HG02885 (cell line): ENCODE data around the gene MTMR10.

Experiments
- ATAC-seq: cut with Tn5 transposase; IDR thresholded peaks from one replicate; pipeline ENCODE4 v1.9.1; 2021; ENCODE audit warnings: mild to moderate bottlenecking; ENCODE audit not compliant: unreplicated experiment, poor library complexity

MTMR10 gene

GRCh38 chr15:30991255-30992235 is at the start of gene MTMR10:
Gene MTMR10, minus strand, starts transcription at chr15:30991628. Its CDS starts 122 bp downstream, at chr15:30991506.
- ATAC-seq, result peak; percentile 92

GRCh38 chr15:31040611-31041010 is 49.2 kb upstream of the MTMR10 start:
- ATAC-seq, result no peak

- ATAC-seq, result no peak
Observed at GRCh38 chr15:31039961-31040360, 48.5 kb upstream of the MTMR10 start.

GRCh38 chr15:31037731-31038477 is 46.5 kb upstream of the MTMR10 start:
- ATAC-seq, result no peak

DNA sequence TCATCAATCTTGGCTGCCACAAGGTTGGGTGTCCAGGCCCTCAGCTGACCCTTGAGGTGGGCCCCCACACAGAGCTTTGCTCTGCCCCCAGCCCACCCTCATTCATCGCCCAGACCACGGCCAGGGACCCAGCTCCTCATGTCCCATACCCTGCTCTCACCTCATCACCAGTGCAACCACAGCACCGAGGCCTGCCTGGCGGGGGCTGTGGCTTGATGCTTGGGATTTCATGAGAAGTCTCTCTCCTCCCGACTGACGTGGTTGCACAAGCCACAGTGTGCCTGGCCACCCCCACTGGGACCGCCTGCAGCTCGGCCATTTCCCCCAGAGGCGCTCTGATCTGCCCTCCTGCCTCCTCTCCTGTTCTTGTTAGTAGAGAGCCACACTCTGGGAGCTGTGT is 45.4 kb upstream of the MTMR10 start:
- no peak for ATAC-seq

DNA sequence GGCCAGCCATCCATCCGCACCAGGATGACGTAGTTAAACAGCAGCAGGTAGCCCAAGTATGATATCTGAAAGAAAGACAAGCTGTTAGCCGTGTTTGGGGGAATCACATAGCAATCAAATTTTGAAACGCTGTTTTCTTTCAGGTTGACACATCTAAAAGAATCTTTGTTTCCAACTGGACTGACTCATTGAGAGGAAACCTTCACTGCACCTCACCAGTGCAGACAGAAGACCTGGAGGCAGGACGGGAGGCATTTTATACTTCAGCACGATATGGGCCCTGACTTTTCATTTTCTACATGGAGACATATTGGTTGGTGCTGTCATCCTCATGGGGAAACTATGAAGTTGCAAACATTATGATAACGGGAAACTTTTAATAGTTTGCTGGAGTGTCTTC is 44.2 kb upstream of the MTMR10 start:
- ATAC-seq, result no peak

GRCh38 chr15:31034152-31034551 is 42.7 kb upstream of the MTMR10 start:
- ATAC-seq, result no peak

DNA sequence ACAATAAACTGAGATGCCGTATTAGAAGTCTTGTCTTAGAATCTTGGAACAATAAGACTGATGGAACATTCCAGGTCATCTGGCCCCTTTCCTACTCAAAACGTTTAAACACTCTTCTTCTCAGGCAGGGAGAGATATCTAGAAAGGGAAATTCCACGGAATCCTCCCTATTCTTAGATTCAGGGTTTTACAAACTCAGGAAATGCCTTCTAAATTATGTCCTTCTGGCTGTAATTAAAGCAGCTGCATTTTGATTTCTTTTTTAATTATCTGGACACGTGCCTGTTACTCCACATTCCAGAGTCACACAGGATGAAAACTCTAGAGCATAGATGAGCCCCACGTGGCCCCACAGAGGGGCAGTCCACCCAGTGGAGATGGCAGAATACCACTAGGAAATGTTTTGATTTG is 41.5 kb upstream of the MTMR10 start:
- ATAC-seq, result no peak

DNA sequence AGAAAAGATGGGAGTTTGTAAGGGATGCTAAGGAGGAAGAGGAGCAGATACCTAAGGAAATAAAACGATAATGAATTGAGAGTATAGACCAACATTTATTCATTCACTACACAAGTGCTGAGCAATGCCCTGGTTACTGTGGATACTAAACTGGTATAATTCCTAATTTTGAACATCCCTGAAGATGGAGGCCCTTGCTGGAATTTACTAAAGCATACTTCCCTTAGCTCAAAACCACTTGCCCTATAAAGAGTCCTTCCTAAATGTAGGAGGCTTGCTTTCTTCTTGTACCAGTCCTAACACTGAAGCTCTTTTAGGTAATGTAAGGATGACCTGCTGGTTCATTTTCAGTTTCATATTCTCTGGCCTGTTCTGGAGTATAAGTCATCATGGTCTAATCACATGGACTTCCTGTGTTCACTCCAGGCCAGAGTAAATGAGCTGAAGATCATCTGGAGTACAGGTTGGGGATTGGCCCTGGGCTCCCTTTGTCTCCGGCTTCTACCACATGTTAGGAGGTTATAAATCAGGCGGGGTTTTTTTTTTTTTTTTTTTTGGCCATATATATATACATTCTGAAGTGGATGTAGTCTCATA is 40.1 kb upstream of the MTMR10 start:
- ATAC-seq, result peak; percentile 66

DNA sequence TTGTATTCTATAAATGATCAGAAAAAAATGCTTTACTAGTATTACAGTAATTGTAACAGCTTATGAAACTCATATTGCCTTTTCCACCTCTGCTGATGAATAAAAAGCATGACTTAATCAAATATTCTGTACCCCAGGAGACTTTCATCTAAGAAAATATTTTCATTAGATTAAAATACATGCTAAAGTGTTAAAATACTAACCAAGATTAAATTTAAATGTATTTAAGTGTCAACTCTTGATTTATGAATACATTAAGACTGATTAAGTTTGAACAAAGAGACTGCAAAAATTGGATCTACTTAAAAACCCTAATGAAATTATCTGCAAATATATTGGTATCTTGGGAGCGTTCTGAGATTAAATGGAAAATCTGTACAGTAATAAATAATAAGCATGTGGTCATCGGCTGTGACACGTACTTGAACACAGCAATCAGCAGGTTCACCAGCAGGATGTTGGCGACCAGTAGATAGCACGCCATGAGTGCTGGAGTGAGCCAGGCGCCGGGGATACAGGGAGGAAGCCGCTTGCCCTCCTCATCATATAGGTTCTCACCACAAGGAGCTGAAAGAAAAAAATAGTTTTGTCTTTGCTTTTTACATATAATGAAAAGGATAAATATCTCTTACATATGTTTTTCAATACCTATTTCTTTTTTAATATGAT is 36.6 kb upstream of the MTMR10 start:
- ATAC-seq, result no peak

- no peak for ATAC-seq
Observed at GRCh38 chr15:31025996-31026395, 34.6 kb upstream of the MTMR10 start.

DNA sequence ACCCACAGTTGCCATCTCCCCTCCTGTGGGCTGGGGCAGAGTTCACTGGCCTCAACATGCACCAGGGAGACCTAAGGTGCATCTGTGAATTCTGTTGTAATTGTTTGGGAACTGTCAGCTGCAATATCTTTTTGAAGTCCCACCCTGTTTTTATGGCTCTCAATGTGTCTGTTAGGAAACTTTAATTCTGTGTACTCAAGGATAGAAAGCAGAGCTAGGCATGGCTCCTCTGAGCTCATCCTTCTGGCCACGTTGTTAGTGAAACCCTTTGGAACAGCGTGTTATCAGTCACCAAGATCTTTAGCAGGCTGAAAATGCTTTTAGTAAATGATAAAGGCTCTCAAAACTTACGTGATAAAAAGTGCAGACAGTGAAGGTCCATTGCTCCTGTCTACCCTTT is 33.6 kb upstream of the MTMR10 start:
- ATAC-seq, result no peak

GRCh38 chr15:31024330-31024729 is 32.9 kb upstream of the MTMR10 start:
- ATAC-seq, result no peak

DNA sequence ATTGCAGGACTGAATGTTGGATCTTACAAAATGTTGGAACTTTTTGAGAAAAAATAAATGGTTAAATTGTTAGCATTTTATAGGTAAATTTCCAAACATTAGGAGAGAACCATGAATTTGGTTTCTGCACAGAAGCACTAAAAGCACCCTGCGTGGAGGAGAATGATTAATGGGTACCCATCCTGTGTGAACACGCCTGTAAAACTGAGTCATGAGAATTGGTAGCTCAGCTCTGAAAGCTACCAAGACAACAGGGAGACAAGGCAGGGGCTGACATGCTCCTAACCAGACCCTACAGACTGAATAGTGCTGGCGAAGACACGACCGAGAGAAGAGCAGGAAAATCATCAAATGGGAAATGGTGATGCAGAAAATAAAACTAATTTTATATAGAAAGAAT is 32.4 kb upstream of the MTMR10 start:
- ATAC-seq, result no peak

GRCh38 chr15:31021067-31021665 is 29.7 kb upstream of the MTMR10 start:
- ATAC-seq, result peak; percentile 47

- ATAC-seq, result no peak
Observed at GRCh38 chr15:31020542-31020941, 29.1 kb upstream of the MTMR10 start.

- ATAC-seq, result no peak
Observed at GRCh38 chr15:31019986-31020385, 28.6 kb upstream of the MTMR10 start.

GRCh38 chr15:31017311-31017710 is 25.9 kb upstream of the MTMR10 start:
- ATAC-seq, result no peak

GRCh38 chr15:31016446-31016915 is 25.1 kb upstream of the MTMR10 start:
- ATAC-seq, result no peak

GRCh38 chr15:31014608-31014925 is 23.1 kb upstream of the MTMR10 start:
- ATAC-seq, result no peak
